CD14-positive monocyte (primary cell): Measurements from ENCODE around the gene SLCO1B1. TPM values are rescaled to one million over a fixed set of nuclear protein-coding genes. Genes with fewer than 3 reads are reported as not detected.

Experiments used
- DNase-seq, 3 donors: peaks; one replicate each; pipeline ENCODE4 v3.0.0-alpha.2; 2011 to 2022
- H2AFZ ChIP-seq: 2 replicates; pipeline ENCODE4 v1.6.0; 2012; ENCODE audit warnings: mild to moderate bottlenecking, low read depth, low read length, inconsistent platforms; ENCODE audit not compliant: insufficient read depth, poor library complexity, severe bottlenecking
- H3K27ac ChIP-seq, 2 donors: 1 replicate in 1 of 2; 2 replicates in 1 of 2; pipeline ENCODE4 v1.5.1; 2012 to 2013; ENCODE audit warnings: low read length in 2 of 2, control low read depth in 1 of 2, inconsistent platforms in 1 of 2, low read depth in 1 of 2, mild to moderate bottlenecking in 1 of 2
- H3K27me3 ChIP-seq, 2 donors: one replicate each; pipeline versions ENCODE4 v1.6.0 to v1.6.1; 2011 to 2013; ENCODE audit warnings: low read length in 2 of 2; ENCODE audit not compliant: control insufficient read depth in 2 of 2, insufficient read depth in 2 of 2
- H3K36me3 ChIP-seq, 2 donors: replicated peaks in 1 of 2; 1 replicate in 1 of 2; 2 replicates in 1 of 2; pipeline versions ENCODE4 v1.5.1 to v1.6.1; 2012 to 2013; ENCODE audit warnings: low read length in 2 of 2, control low read depth in 1 of 2, inconsistent platforms in 1 of 2, mild to moderate bottlenecking in 1 of 2; ENCODE audit not compliant: insufficient read depth in 2 of 2, control insufficient read depth in 1 of 2
- H3K4me1 ChIP-seq, 2 donors: 1 replicate in 1 of 2; 2 replicates in 1 of 2; pipeline versions ENCODE4 v1.5.1 to v1.6.1; 2012 to 2013; ENCODE audit warnings: low read length in 2 of 2, control low read depth in 1 of 2, inconsistent platforms in 1 of 2, mild to moderate bottlenecking in 1 of 2, moderate library complexity in 1 of 2; ENCODE audit not compliant: insufficient read depth in 2 of 2, control insufficient read depth in 1 of 2
- H3K4me2 ChIP-seq: replicated peaks from 2 replicates; pipeline ENCODE3; 2012; ENCODE audit warnings: low read length, moderate library complexity, mild to moderate bottlenecking; ENCODE audit not compliant: poor library complexity, severe bottlenecking; ENCODE audit errors: extremely low read depth
- H3K4me3 ChIP-seq, 3 experiments: fragments of 200-600 bp in 1 of 3; sonication (generic) in 1 of 3; replicated peaks in 1 of 3; 1 replicate in 2 of 3; 2 replicates in 1 of 3; pipeline ENCODE4 v1.5.1; 2011 to 2013; ENCODE audit warnings: low read length in 3 of 3, mild to moderate bottlenecking in 3 of 3, control low read depth in 2 of 3, low read depth in 2 of 3, inconsistent platforms in 1 of 3, moderate library complexity in 1 of 3
- H3K79me2 ChIP-seq: 2 replicates; pipeline ENCODE4 v1.6.0; 2012; ENCODE audit warnings: mild to moderate bottlenecking, control low read depth, inconsistent platforms, low read length, moderate library complexity; ENCODE audit not compliant: insufficient read depth
- H3K9ac ChIP-seq: 2 replicates; pipeline ENCODE4 v1.6.0; 2017; ENCODE audit warnings: low read length, mild to moderate bottlenecking; ENCODE audit not compliant: insufficient read depth, poor library complexity, severe bottlenecking
- H3K9me3 ChIP-seq, 2 donors: replicated peaks in 1 of 2; 1 replicate in 1 of 2; 2 replicates in 1 of 2; pipeline versions ENCODE4 v1.5.1 to v1.6.1; 2012 to 2013; ENCODE audit warnings: low read length in 2 of 2, control low read depth in 1 of 2; ENCODE audit not compliant: control insufficient read depth in 1 of 2, insufficient read depth in 1 of 2
- H4K20me1 ChIP-seq: 2 replicates; pipeline ENCODE4 v1.6.0; 2012; ENCODE audit warnings: mild to moderate bottlenecking, low read length, control low read depth, moderate library complexity; ENCODE audit not compliant: insufficient read depth
- H3K27ac Mint-ChIP-seq, 7 donors: one replicate each; pipeline ENCODE4 v1.8.0; 2020; ENCODE audit warnings: mild to moderate bottlenecking in 7 of 7, mixed read lengths in 7 of 7, moderate library complexity in 6 of 7, inconsistent platforms in 2 of 7
- H3K27me3 Mint-ChIP-seq, 3 donors: one replicate each; pipeline ENCODE4 v1.8.0; 2021 to 2022; ENCODE audit warnings: low read depth in 3 of 3, mild to moderate bottlenecking in 3 of 3, mixed read lengths in 3 of 3, moderate library complexity in 3 of 3, inconsistent platforms in 1 of 3
- H3K36me3 Mint-ChIP-seq, 2 donors: one replicate each; pipeline ENCODE4 v1.8.0; 2020; ENCODE audit warnings: mixed read lengths in 2 of 2, inconsistent platforms in 1 of 2, mild to moderate bottlenecking in 1 of 2
- H3K4me1 Mint-ChIP-seq: one replicate; pipeline ENCODE4 v1.8.0; 2020; ENCODE audit warnings: mild to moderate bottlenecking, mixed read lengths
- H3K4me3 Mint-ChIP-seq, 2 donors: one replicate each; pipeline ENCODE4 v1.8.0; 2020; ENCODE audit warnings: mild to moderate bottlenecking in 2 of 2, mixed read lengths in 2 of 2, moderate library complexity in 1 of 2
- H3K9me3 Mint-ChIP-seq, 7 donors: one replicate each; pipeline ENCODE4 v1.8.0; 2020 to 2022; ENCODE audit warnings: mixed read lengths in 7 of 7, mild to moderate bottlenecking in 6 of 7, moderate library complexity in 6 of 7, inconsistent platforms in 2 of 7
- CTCF ChIP-seq: fragments of 200-600 bp; IDR thresholded peaks from one replicate; pipeline ENCODE4 v1.8.0; 2022; ENCODE audit warnings: antibody characterized with exemption, mild to moderate bottlenecking
- WGBS: methylation state at CpG from one replicate; pipeline ENCODE4 v1.1.5; 2013; ENCODE audit warnings: missing lambda C conversion rate; ENCODE audit not compliant: insufficient coverage; 5-methylcytosine and 5-hydroxymethylcytosine counted together
- intact Hi-C, 2 donors: fragments of 100-400 bp; cut with micrococcal nuclease; formaldehyde crosslinking; loops; one replicate each; pipeline versions ENCODE4 v1.15.0 to v1.15.1; 2023
- polyA plus RNA-seq, 3 donors: library from polyadenylated mRNA; depleted of rRNA in 1 of 3; unstranded in 2 of 3; stranded (reverse) in 1 of 3; fragments of 300-500 nt in 2 of 3; fragments of >200 nt in 1 of 3; fragmentation: Illumina TruSeq in 2 of 3; gene quantifications; 1 replicate in 2 of 3; 2 replicates in 1 of 3; pipeline ENCODE4 v1.2.3, GENCODE V29; 2012 to 2021

Gene SLCO1B1
- polyA plus RNA-seq, 3 donors = not detected

- no peak for DNase-seq
- no peaks in the 10 kb centered on the region for H3K36me3 ChIP-seq
- intact Hi-C loops = no loop called here
- H3K4me3 ChIP-seq = no peak overlapping the region
- no peak overlapping the region for H3K4me2 ChIP-seq
- no peak overlapping the region for H3K27ac ChIP-seq
- H3K4me1 ChIP-seq = no peaks in the 10 kb centered on the region
- 80% methylated on average over 1 of the region's 4 CpGs for WGBS
- H4K20me1 ChIP-seq = no peaks in the 10 kb centered on the region
- H3K27me3 ChIP-seq = no peaks in the 10 kb centered on the region
- H2AFZ ChIP-seq = no peak overlapping the region
- Mint-ChIP-seq H3K4me1 (no peaks in the 10 kb centered on the region), H3K9me3 (peaks cover 0 to 2% (median 0%) of the 10 kb centered on the region in 7 donors), H3K4me3 (no peak overlapping the region), H3K36me3 (no peaks in the 10 kb centered on the region), H3K27ac (no peak overlapping the region), H3K27me3 (peaks cover 0 to 1% (median 0%) of the 10 kb centered on the region in 3 donors)
- H3K9ac ChIP-seq = no peak overlapping the region
- no peak for TF ChIP-seq CTCF
- H3K79me2 ChIP-seq = no peaks in the 10 kb centered on the region
- H3K9me3 ChIP-seq = no peaks in the 10 kb centered on the region
These were observed 34.1 kb downstream of the SLCO1B1 start for GRCh38 chr12:21165048-21165447.

GRCh38 chr12:21169878-21170472, 39.0 kb downstream of the SLCO1B1 start:
- no peaks in the 10 kb centered on the region for H3K79me2 ChIP-seq
- no peaks in the 10 kb centered on the region for H4K20me1 ChIP-seq
- H3K4me1 Mint-ChIP-seq = no peaks in the 10 kb centered on the region
- peaks cover 0 to 1% (median 0%) of the 10 kb centered on the region in 3 donors for H3K27me3 Mint-ChIP-seq
- TF ChIP-seq CTCF = peak; percentile 69
- WGBS = 43% methylated on average over 2 of the region's 3 CpGs
- peak in 2 of 3 donors; percentile 0 to 3 for DNase-seq
- no peak overlapping the region for H3K4me3 ChIP-seq
- H3K36me3 ChIP-seq = no peaks in the 10 kb centered on the region
- H3K4me1 ChIP-seq = no peaks in the 10 kb centered on the region
- no peak overlapping the region for H3K4me3 Mint-ChIP-seq
- no peaks in the 10 kb centered on the region for H3K36me3 Mint-ChIP-seq
- H3K9me3 Mint-ChIP-seq = peaks cover 0 to 1% (median 0%) of the 10 kb centered on the region in 7 donors
- no peak overlapping the region for H3K4me2 ChIP-seq
- no peak overlapping the region for H2AFZ ChIP-seq
- H3K9me3 ChIP-seq = no peaks in the 10 kb centered on the region
- H3K27ac Mint-ChIP-seq = peak overlapping the region in 1 of 7 donors; percentile 60
- H3K9ac ChIP-seq = no peak overlapping the region
- no peak overlapping the region for H3K27ac ChIP-seq
- no peaks in the 10 kb centered on the region for H3K27me3 ChIP-seq
- intact Hi-C loops = loop anchor here (5.0 to 10.0 kb wide), 2 partner anchors 1428 to 1435 kb away; no protein-coding TSS in a partner anchor
